Stromal cell of bone marrow (primary cell): ENCODE results near the gene KIAA1549.

Source experiments
- DNase-seq: peaks from one replicate; pipeline ENCODE4 v3.0.0-alpha.2; 2012; ENCODE audit warnings: low read depth

KIAA1549 gene

DNA sequence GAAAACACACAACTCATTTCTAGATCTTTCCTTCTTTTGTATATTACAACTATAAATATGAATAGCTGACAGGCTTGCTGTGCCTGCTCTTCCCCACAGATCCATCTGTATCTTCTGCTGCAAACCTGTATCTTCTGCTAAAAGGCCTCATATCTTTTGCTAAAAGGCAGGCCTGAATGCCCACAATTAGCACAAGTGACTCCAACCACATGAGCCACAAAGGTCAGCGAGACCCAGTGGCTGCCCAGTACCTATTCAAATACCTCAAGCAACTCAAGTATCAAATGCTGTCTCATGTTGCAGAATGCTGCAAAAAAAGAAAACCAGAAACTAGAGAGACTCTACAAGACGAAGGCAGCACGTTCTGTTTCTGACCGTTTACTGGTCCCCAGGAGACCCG is 128.7 kb downstream of the KIAA1549 start:
- no peak for DNase-seq

DNA sequence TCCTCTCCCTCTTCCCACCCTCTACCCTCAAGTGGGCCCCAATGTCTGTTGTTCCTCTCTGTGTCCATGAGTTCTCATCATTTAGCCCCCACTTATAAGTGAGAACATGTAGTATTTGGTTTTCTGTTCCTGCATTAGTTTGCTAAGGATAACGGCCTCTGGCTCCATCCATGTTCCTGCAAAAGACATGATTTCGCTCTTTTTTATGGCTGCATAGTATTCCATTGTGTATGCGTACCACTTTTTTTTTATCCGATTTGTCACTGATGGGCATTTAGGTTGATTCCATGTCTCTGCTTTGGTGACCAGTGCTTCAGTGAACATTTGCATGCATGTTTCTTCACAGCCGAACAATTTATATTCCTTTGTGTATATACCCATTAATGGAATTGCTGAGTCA is 131.5 kb downstream of the KIAA1549 start:
- no peak for DNase-seq

DNA sequence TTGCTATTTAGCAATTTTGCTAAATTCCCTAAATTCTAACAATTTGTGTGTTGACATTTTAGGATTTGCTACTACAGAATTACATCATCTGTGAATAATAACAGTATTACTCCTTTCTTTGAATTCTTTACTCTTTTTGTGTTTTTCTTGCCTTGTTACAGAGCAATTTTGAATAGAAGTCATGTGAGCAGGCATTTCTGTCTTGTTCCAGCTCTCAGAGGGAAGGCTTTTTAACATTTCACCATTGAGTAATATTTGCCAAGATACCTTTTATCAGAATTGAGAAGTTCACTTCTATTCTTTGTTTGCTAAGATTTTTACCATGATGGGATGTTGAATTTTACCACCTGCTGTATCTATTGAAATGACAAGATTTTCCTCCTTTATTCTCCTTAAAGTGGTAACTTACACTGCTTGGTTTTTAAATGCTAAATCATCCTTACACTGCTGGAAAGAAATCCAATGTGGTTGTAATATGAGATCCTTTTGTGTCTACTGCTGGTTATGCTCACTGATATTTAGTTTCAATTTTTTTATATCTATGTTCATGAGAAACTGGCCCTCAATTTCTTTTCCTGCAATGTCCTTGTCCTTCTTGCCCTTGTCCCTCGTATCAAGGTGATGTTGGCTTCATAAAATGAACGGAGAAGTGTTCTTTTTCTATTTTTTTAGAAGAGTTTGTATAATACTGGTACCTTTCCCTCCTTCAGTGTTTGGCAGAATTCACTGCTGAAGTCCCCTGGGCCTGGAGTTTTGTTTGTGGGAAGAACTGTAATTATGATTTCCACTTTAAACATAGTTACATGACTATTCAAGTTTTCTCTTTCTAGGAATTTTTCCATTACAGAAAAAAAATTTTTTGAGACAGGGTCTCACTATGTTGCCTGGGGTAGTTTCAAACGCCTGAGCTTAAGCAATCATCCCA is 132.9 kb downstream of the KIAA1549 start:
- peak; percentile 23 for DNase-seq

GRCh38 chr7:138845711-138846110 is 135.5 kb downstream of the KIAA1549 start:
- no peak for DNase-seq

- DNase-seq = no peak
Observed at GRCh38 chr7:138843632-138844580, 137.3 kb downstream of the KIAA1549 start.

DNA sequence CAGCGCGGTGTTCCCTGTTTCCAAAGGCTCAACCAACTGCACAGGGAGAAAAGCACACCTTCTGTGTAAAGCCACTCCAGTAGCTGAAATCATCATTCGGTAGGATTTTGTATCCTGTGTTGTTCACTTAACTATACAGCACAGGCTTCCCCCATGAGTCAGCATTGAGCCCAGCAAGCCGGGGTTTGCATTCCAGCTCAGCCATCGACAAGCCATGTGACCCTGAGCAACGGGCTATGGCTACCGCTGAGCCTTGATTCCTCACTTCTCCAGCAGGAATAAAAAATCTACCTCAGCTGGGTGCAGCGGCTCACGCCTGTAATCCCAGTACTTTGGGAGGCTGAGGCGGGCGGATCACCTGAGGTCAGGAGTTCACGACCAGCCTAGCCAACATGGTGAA is 139.1 kb downstream of the KIAA1549 start:
- DNase-seq = peak; percentile 11

- no peak for DNase-seq
Observed at GRCh38 chr7:138838166-138838565, 143.0 kb downstream of the KIAA1549 start.

GRCh38 chr7:138837627-138838026 is 143.6 kb downstream of the KIAA1549 start:
- DNase-seq = no peak

DNA sequence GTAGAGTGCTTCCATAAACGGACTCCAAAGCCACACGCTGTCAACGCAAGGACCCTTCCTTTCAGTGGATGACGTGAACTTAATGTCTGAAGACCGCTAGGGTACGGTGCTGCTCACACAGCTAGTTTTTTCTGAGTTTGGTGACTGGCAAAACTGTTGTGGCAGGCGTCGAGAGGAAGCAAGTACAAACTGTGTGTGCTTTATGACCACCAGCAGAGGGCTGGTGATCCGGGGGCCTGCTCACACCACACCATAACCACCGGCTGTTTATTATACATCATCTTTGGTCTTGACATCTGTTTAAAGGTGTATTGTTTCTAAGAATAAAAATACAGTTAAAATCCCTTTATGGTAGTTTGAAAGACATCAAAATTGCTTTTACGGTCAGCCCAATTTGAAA is 146.1 kb downstream of the KIAA1549 start:
- no peak for DNase-seq

- DNase-seq = no peak
Observed at GRCh38 chr7:138834583-138834982, 146.6 kb downstream of the KIAA1549 start.

- DNase-seq = no peak
Observed at GRCh38 chr7:138833596-138833995, 147.6 kb downstream of the KIAA1549 start.

- DNase-seq = no peak
Observed at GRCh38 chr7:138832966-138833365, 148.2 kb downstream of the KIAA1549 start.

DNA sequence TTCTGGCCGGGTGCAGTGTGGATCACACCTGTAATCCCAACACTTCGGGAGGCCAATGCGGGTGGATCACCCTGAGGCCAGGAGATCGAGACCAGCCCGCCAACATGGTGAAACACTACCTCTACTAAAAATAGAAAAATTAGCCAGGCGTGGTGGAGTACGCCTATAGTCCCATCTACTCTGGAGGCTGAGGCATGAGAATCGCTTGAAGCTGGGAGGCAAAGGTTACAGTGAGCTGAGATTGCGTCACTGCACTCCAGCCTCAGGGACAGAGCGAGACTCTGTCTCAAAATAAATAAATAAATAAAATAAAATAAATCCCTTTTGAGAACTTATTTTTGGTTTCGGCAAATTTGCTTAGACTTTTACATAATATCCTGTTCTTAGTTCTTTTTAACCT is 151.9 kb downstream of the KIAA1549 start:
- DNase-seq = no peak

- no peak for DNase-seq
Observed at GRCh38 chr7:138828302-138828701, 152.9 kb downstream of the KIAA1549 start.

- no peak for DNase-seq
Observed at GRCh38 chr7:138825049-138825721, 156.0 kb downstream of the KIAA1549 start.

- no peak for DNase-seq
Observed at GRCh38 chr7:138822867-138823535, 158.2 kb downstream of the KIAA1549 start.

DNA sequence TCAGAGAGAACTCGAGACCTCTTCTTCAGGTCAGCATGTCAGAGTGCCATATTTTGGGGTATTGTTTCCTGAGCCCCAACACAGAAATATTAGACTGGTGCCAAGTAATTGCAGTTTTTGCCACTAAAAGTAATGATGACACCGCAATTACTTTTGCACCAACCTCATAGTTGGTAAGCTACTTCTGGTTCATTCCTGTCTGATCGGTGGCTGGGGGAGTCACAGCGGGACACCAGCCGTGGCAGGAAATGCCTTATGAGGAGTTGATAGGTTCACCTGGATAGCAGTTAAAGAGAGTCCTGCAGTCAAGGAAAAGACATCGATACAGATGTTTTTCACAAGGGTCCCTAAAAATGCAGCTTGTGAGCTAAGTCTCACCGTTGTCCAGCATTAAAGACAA is 159.3 kb downstream of the KIAA1549 start:
- no peak for DNase-seq

DNA sequence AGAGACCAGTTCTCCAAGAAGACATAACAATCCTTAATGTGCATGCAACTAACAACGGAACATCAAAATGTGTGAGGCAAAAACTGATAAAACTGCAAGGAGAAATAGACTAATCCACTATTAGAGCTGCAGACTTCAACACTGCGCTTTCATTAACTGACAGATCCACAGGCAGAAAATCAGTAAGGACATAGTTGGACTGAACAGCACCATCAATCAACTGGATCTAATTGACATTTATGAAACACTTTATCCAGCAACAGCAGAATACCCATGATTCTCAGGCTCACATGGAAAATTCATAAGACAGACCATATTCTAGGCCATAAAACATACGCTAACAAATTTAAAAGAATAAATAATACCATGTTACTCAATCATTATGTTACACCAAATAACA is 161.6 kb downstream of the KIAA1549 start:
- DNase-seq = no peak

- DNase-seq = no peak
Observed at GRCh38 chr7:138816650-138817049, 164.5 kb downstream of the KIAA1549 start.

- no peak for DNase-seq
Observed at GRCh38 chr7:138814816-138815332, 166.3 kb downstream of the KIAA1549 start.

- DNase-seq = no peak
Observed at GRCh38 chr7:138813945-138814344, 167.2 kb downstream of the KIAA1549 start.
